K562 (cell line): Measurements from ENCODE around the gene STAB2. TPM values are rescaled to one million over a fixed set of nuclear protein-coding genes. Genes with fewer than 3 reads are reported as not detected.

Experiments
- ATAC-seq: fragments of 200-7000 bp; cut with Tn5 transposase; 3 replicates; pipeline ENCODE4 v1.9.1; 2020; ENCODE audit warnings: moderate library complexity
- BruUV-seq: library from RNA; stranded (reverse); fragments of 400-500 nt; replicated peaks from 2 replicates; lab custom pipeline; 2021; lab: Mats Ljungman, UMichigan
- CTCF ChIA-PET: fragments of 300-600 bp; formaldehyde crosslinking; extraction: SDS; loops from one replicate; lab custom pipeline; 2021; ENCODE audit warnings: low intra/inter-chr PET ratio; lab: Yijun Ruan, JAX
- POLR2A ChIA-PET: fragments of 300-600, 350-650 bp; sonication (Branson Sonifier 250); formaldehyde crosslinking; extraction: SDS; loops from one replicate; lab custom pipeline; 2021; ENCODE audit warnings: antibody characterized with exemption, inconsistent platforms; lab: Yijun Ruan, JAX
- DNase-seq, 4 experiments: peaks; one replicate each; pipeline versions ENCODE4 v3.0.0 to v3.0.0-alpha.2; 2011 to 2018; ENCODE audit warnings: low spot score in 3 of 4, mixed read lengths in 3 of 4; ENCODE audit errors: extremely low read depth in 1 of 4
- FAIRE-seq: peaks from 2 replicates; lab custom pipeline; 2011; peaks lifted over from hg19 to GRCh38; lab: Jason Lieb, UNC
- H2AFZ ChIP-seq: 2 replicates; pipeline ENCODE4 v1.6.0; 2011; ENCODE audit warnings: low read depth, low read length, control low read depth, inconsistent platforms
- H3K27ac ChIP-seq: fragments of 200-600 bp; 3 replicates; pipeline ENCODE4 v1.8.0; 2011; ENCODE audit warnings: low read depth, mild to moderate bottlenecking, control low read depth, inconsistent platforms, low read length, moderate library complexity, mixed read lengths; ENCODE audit errors: extremely low read depth
- H3K27me3 ChIP-seq, 2 experiments: fragments of 300-600 bp in 1 of 2; 2 replicates in 1 of 2; 3 replicates in 1 of 2; pipeline versions ENCODE4 v1.6.0 to v1.8.0; 2011; ENCODE audit warnings: inconsistent platforms in 2 of 2, low read length in 2 of 2, mild to moderate bottlenecking in 1 of 2, mixed read lengths in 1 of 2, moderate library complexity in 1 of 2; ENCODE audit not compliant: control insufficient read depth in 2 of 2, insufficient read depth in 2 of 2
- H3K36me3 ChIP-seq: fragments of 300-600 bp; 3 replicates; pipeline ENCODE4 v1.8.0; 2011; ENCODE audit warnings: mild to moderate bottlenecking, low read length, inconsistent platforms; ENCODE audit not compliant: control insufficient read depth, insufficient read depth
- H3K4me1 ChIP-seq, 2 experiments: fragments of 200-600 bp in 1 of 2; replicated peaks in 1 of 2; 2 replicates in 1 of 2; 3 replicates in 1 of 2; pipeline versions ENCODE4 v1.5.1 to v1.8.0; 2011; ENCODE audit warnings: inconsistent platforms in 2 of 2, low read length in 2 of 2, mild to moderate bottlenecking in 1 of 2, mixed read lengths in 1 of 2, moderate library complexity in 1 of 2; ENCODE audit not compliant: control insufficient read depth in 2 of 2, insufficient read depth in 2 of 2
- H3K4me2 ChIP-seq: 2 replicates; pipeline ENCODE4 v1.6.1; 2011; ENCODE audit warnings: low read length, control low read depth, inconsistent platforms, mixed read lengths; ENCODE audit not compliant: insufficient read depth
- H3K4me3 ChIP-seq: fragments of 200-600 bp; sonication (generic), shearing (Covaris generic); 2 replicates; pipeline ENCODE4 v1.5.1; 2016; ENCODE audit warnings: control low read depth, inconsistent platforms
- H3K79me2 ChIP-seq: fragments of 200-600 bp; 3 replicates; pipeline ENCODE4 v1.8.0; 2011; ENCODE audit warnings: low read length, inconsistent platforms; ENCODE audit not compliant: control insufficient read depth, insufficient read depth
- H3K9ac ChIP-seq, 2 experiments: 2 replicates each; pipeline versions ENCODE4 v1.6.0 to v1.6.1; 2011; ENCODE audit warnings: low read depth in 2 of 2, low read length in 2 of 2, control low read depth in 1 of 2, inconsistent platforms in 1 of 2, mild to moderate bottlenecking in 1 of 2, mixed read lengths in 1 of 2; ENCODE audit not compliant: insufficient read depth in 1 of 2
- H3K9me1 ChIP-seq: one replicate; pipeline ENCODE4 v1.6.0; 2011; ENCODE audit warnings: inconsistent platforms, mild to moderate bottlenecking, low read length, moderate library complexity; ENCODE audit not compliant: control insufficient read depth, insufficient read depth
- H3K9me3 ChIP-seq: replicated peaks from 2 replicates; pipeline ENCODE4 v1.5.1; 2011; ENCODE audit warnings: low read depth, low read length, inconsistent platforms; ENCODE audit not compliant: control insufficient read depth, insufficient read depth
- H4K20me1 ChIP-seq: replicated peaks from 2 replicates; pipeline ENCODE4 v1.6.1; 2011; ENCODE audit warnings: low read length, inconsistent platforms, mixed read lengths; ENCODE audit not compliant: control insufficient read depth, insufficient read depth
- FOXA1 ChIP-seq: fragments of 450-650 bp; IDR thresholded peaks from 2 replicates; pipeline ENCODE4 v1.6.1; 2016; ENCODE audit warnings: mild to moderate bottlenecking, borderline replicate concordance
- JUND ChIP-seq, 2 experiments: IDR thresholded peaks; 2 replicates in 1 of 2; 3 replicates in 1 of 2; pipeline ENCODE4 v1.6.1; 2011; ENCODE audit warnings: borderline replicate concordance in 2 of 2, low read depth in 2 of 2, low read length in 2 of 2, improper control_type of control experiment in 1 of 2, missing biosample characterization in 1 of 2, missing genetic modification characterization in 1 of 2, missing genetic modification reagents in 1 of 2
- KDM1A ChIP-seq, 2 experiments: fragments of 450-650 bp; IDR thresholded peaks; 2 replicates each; pipeline ENCODE4 v1.6.1; 2016; ENCODE audit warnings: mild to moderate bottlenecking in 2 of 2
- SOX6 ChIP-seq: fragments of 450-650 bp; IDR thresholded peaks from 2 replicates; pipeline ENCODE4 v1.6.1; 2014; ENCODE audit warnings: mild to moderate bottlenecking
- WGBS: fragments of 100-300 bp; shearing (Covaris generic); methylation state at CpG from one replicate; pipeline ENCODE4 v1.1.6; 2016; ENCODE audit warnings: low coverage, mixed read lengths; ENCODE audit not compliant: insufficient coverage; ENCODE audit errors: missing lambda C conversion rate; 5-methylcytosine and 5-hydroxymethylcytosine counted together
- in situ Hi-C: fragments of 300-500 bp; cut with MboI; formaldehyde crosslinking; loops from 4 replicates; pipeline ENCODE4 v1.15.0; 2018; ENCODE audit warnings: inconsistent platforms, mixed read lengths
- intact Hi-C: fragments of 100-400 bp; cut with micrococcal nuclease; formaldehyde crosslinking; loops from 2 replicates; pipeline ENCODE4 v1.14.2; 2022
- polyA plus RNA-seq, 8 experiments: library from polyadenylated mRNA; depleted of rRNA in 4 of 8; stranded (reverse) in 5 of 8; unstranded in 3 of 8; fragments of >200 nt; fragmentation: Nextera tagmentation in 2 of 8; fragmentation: Illumina TruSeq in 1 of 8; extraction: Ambion mirVana in 2 of 8; extraction: Trizol in 1 of 8; gene quantifications; 2 replicates each; pipeline versions ENCODE4 v1.2.1 to v1.2.3, GENCODE V29; 2011 to 2014; ENCODE audit warnings: inconsistent platforms in 1 of 8, missing spikeins in 1 of 8
- total RNA-seq, 7 experiments: library from RNA; depleted of rRNA in 6 of 7; stranded (reverse); fragments of >200 nt in 6 of 7; fragmentation: Illumina TruSeq in 2 of 7; extraction: Trizol in 2 of 7; gene quantifications; 2 replicates each; pipeline versions ENCODE4 v1.2.1 to v1.2.3, GENCODE V29; 2011 to 2021; ENCODE audit warnings: low replicate concordance in 1 of 7
- TF ChIP-seq, protein P1 (sequence below): IDR thresholded peaks from 2 replicates; pipeline ENCODE4 v1.6.1; 2011; ENCODE audit warnings: borderline replicate concordance, low read depth, mild to moderate bottlenecking, moderate library complexity, low read length; ENCODE audit not compliant: insufficient read depth, poor library complexity, severe bottlenecking

The STAB2 gene
- total and polyA plus RNA-seq, 9 of the 15 experiments (the other 6 are each of a cell fraction or from before 2014, with no cell fraction given): 0.10 TPM; not detected in 8

DNA sequence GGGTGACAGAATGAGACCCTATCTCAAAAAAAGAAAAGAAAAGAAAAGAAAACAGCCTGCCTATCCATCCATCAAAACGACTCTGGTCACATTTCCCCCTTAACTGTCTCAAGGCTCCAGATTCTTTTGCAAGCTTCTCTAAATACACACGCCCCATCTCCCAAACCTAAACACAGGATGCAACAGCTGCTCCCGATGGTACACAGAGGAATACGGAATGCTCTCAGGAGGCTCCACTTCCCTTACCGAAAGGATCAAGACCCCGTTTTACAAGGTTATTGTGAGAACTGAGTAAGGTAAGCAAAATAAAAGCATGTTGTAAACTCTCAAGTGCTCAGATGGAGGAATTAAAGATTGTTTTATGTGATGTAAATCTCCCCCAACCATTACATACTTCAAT is 191.7 kb downstream of the STAB2 start:
- TF ChIP-seq SOX6 (no peak), JUND (IDR thresholded peaks at IDR 0.05; ENCODE audit: borderline replicate concordance, low read depth, low read length) (no peak), JUND (tag; IDR thresholded peaks at IDR 0.05; ENCODE audit: borderline replicate concordance, low read depth, low read length) (no peak), FOXA1 (no peak), KDM1A (IDR thresholded peaks at IDR 0.05) (no peak)
- TF ChIP-seq, protein P1, sequence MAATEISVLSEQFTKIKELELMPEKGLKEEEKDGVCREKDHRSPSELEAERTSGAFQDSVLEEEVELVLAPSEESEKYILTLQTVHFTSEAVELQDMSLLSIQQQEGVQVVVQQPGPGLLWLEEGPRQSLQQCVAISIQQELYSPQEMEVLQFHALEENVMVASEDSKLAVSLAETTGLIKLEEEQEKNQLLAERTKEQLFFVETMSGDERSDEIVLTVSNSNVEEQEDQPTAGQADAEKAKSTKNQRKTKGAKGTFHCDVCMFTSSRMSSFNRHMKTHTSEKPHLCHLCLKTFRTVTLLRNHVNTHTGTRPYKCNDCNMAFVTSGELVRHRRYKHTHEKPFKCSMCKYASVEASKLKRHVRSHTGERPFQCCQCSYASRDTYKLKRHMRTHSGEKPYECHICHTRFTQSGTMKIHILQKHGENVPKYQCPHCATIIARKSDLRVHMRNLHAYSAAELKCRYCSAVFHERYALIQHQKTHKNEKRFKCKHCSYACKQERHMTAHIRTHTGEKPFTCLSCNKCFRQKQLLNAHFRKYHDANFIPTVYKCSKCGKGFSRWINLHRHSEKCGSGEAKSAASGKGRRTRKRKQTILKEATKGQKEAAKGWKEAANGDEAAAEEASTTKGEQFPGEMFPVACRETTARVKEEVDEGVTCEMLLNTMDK: no peak
- H2AFZ ChIP-seq: no peak overlapping the region
- 82% methylated on average over 6 of the region's 6 CpGs for WGBS
- in situ Hi-C loops (no loop called here), intact Hi-C loops (no loop called here)
- no peak for FAIRE-seq
- ATAC-seq: no peak
- CTCF ChIA-PET: no interaction called here
- no peaks in the 10 kb centered on the region for H3K27me3 ChIP-seq
- H3K4me3 ChIP-seq: no peak overlapping the region
- no peaks in the 10 kb centered on the region for H3K9me3 ChIP-seq
- H3K9me1 ChIP-seq: no peaks in the 10 kb centered on the region
- no peak overlapping the region for H3K4me2 ChIP-seq
- 0 out of 2 replicates have a peak, but pooled peaks cover 7% of the 10 kb centered on the region for H4K20me1 ChIP-seq
- no peak overlapping the region for H3K27ac ChIP-seq
- peaks cover 88% of the 10 kb centered on the region; the same call in 2 of the 3 replicates for H3K36me3 ChIP-seq
- H3K4me1 ChIP-seq: no peaks in the 10 kb centered on the region
- H3K79me2 ChIP-seq: no peaks in the 10 kb centered on the region; the same call in 2 of the 3 replicates
- no TSS peak for BruUV-seq
- no peak for DNase-seq
- POLR2A ChIA-PET: no interaction called here
- no peak overlapping the region for H3K9ac ChIP-seq
